Measurements from ENCODE around the gene ST3GAL6. TPM values are rescaled to one million over a fixed set of nuclear protein-coding genes. Genes with fewer than 3 reads are reported as not detected.

The ST3GAL6 gene
- polyA plus RNA-seq, 10 donors = 5.3 to 12.2 (median 7.1) TPM

GRCh38 chr3:98739266-98739665 is 23.9 kb upstream of the ST3GAL6 start:
- no peak for DNase-seq

- DNase-seq = no peak
These were observed 22.8 kb upstream of the ST3GAL6 start for GRCh38 chr3:98740324-98740723.

GRCh38 chr3:98741121-98741716 is 21.9 kb upstream of the ST3GAL6 start:
- no peak for DNase-seq

GRCh38 chr3:98743071-98743470 is 20.1 kb upstream of the ST3GAL6 start:
- DNase-seq = no peak

- no peak for DNase-seq
These were observed 18.9 kb upstream of the ST3GAL6 start for GRCh38 chr3:98744283-98744682.

- DNase-seq = no peak
These were observed 17.4 kb upstream of the ST3GAL6 start for GRCh38 chr3:98745718-98746117.

GRCh38 chr3:98746122-98746521 is 17.0 kb upstream of the ST3GAL6 start:
- DNase-seq = no peak

GRCh38 chr3:98746882-98747281 is 16.3 kb upstream of the ST3GAL6 start:
- no peak for DNase-seq

GRCh38 chr3:98750276-98750919 is 12.7 kb upstream of the ST3GAL6 start:
- no peak for DNase-seq

- no peak for DNase-seq
These were observed 8.7 kb upstream of the ST3GAL6 start for GRCh38 chr3:98754483-98754882.

GRCh38 chr3:98755601-98756000 is 7.5 kb upstream of the ST3GAL6 start:
- no peak for DNase-seq

- no peak for DNase-seq
These were observed 3.5 kb upstream of the ST3GAL6 start for GRCh38 chr3:98759629-98760028.

GRCh38 chr3:98761643-98762229 is 1.4 kb upstream of the ST3GAL6 start:
- peak in 1 of 3 donors; percentile 21 for DNase-seq

- DNase-seq = no peak
These were observed 779 bp downstream of the ST3GAL6 start for GRCh38 chr3:98763819-98764418.

GRCh38 chr3:98764472-98764884 is 1.3 kb downstream of the ST3GAL6 start:
- DNase-seq = no peak

GRCh38 chr3:98765721-98766120 is 2.6 kb downstream of the ST3GAL6 start:
- no peak for DNase-seq

GRCh38 chr3:98766924-98767323 is 3.8 kb downstream of the ST3GAL6 start:
- no peak for DNase-seq

- no peak for DNase-seq
These were observed 5.8 kb downstream of the ST3GAL6 start for GRCh38 chr3:98768961-98769360.

GRCh38 chr3:98769448-98769847 is 6.3 kb downstream of the ST3GAL6 start:
- DNase-seq = no peak

- no peak for DNase-seq
These were observed 7.3 kb downstream of the ST3GAL6 start for GRCh38 chr3:98770261-98771039.

GRCh38 chr3:98772022-98772421 is 8.9 kb downstream of the ST3GAL6 start:
- no peak for DNase-seq

- no peak for DNase-seq
These were observed 12.5 kb downstream of the ST3GAL6 start for GRCh38 chr3:98775459-98776139.

Data from muscle of back (tissue), 11 donors.